HG03060 (cell line): ENCODE results near the gene UBE3D.
"Not testable (repeated sequence)": the region's sequence is repeated elsewhere in the genome, so short reads cannot be mapped to it uniquely, and the experiment has no call there.

Experiments
- ATAC-seq: cut with Tn5 transposase; IDR thresholded peaks from one replicate; pipeline ENCODE4 v1.9.1; 2021; ENCODE audit warnings: low read depth, moderate number of reproducible peaks; ENCODE audit not compliant: unreplicated experiment

UBE3D gene

GRCh38 chr6:82921258-82921657 is 144.4 kb downstream of the UBE3D start:
- ATAC-seq = no peak

- no peak for ATAC-seq
Measured at GRCh38 chr6:82917346-82918064, 148.1 kb downstream of the UBE3D start.

- no peak for ATAC-seq
Measured at GRCh38 chr6:82915666-82916065, 150.0 kb downstream of the UBE3D start.

GRCh38 chr6:82914511-82914910 is 151.1 kb downstream of the UBE3D start:
- no peak for ATAC-seq

- no peak for ATAC-seq
Measured at GRCh38 chr6:82910820-82911219, 154.8 kb downstream of the UBE3D start.

GRCh38 chr6:82910395-82910794 is 155.2 kb downstream of the UBE3D start:
- ATAC-seq = no peak

- ATAC-seq = no peak
Measured at GRCh38 chr6:82909551-82909950, 156.1 kb downstream of the UBE3D start.

- no peak for ATAC-seq
Measured at GRCh38 chr6:82908661-82909060, 157.0 kb downstream of the UBE3D start.

- ATAC-seq = no peak
Measured at GRCh38 chr6:82906951-82907350, 158.7 kb downstream of the UBE3D start.

GRCh38 chr6:82906489-82906888 is 159.2 kb downstream of the UBE3D start:
- no peak for ATAC-seq

GRCh38 chr6:82904860-82905259 is 160.8 kb downstream of the UBE3D start:
- no peak for ATAC-seq

GRCh38 chr6:82904257-82904656 is 161.4 kb downstream of the UBE3D start:
- ATAC-seq = no peak

GRCh38 chr6:82902290-82902689 is 163.4 kb downstream of the UBE3D start:
- ATAC-seq = no peak

GRCh38 chr6:82894653-82895259 is 170.9 kb downstream of the UBE3D start:
- ATAC-seq = no peak

GRCh38 chr6:82893889-82894652 is 171.6 kb downstream of the UBE3D start:
- ATAC-seq = no peak

- ATAC-seq = not testable (repeated sequence)
Measured at GRCh38 chr6:82891503-82891902, 174.1 kb downstream of the UBE3D start.

GRCh38 chr6:82891076-82891475 is 174.6 kb downstream of the UBE3D start:
- ATAC-seq = no peak

- ATAC-seq = no peak
Measured at GRCh38 chr6:82890240-82890639, 175.4 kb downstream of the UBE3D start.

- ATAC-seq = no peak
Measured at GRCh38 chr6:82889143-82889542, 176.5 kb downstream of the UBE3D start.

- ATAC-seq = no peak
Measured at GRCh38 chr6:82882363-82883023, 183.1 kb downstream of the UBE3D start.

- no peak for ATAC-seq
Measured at GRCh38 chr6:82881519-82881918, 184.1 kb downstream of the UBE3D start.
